ENCODE data around the gene PCDHGA4. TPM values are rescaled to one million over a fixed set of nuclear protein-coding genes. Genes with fewer than 3 reads are reported as not detected.

Gene PCDHGA4
- total RNA-seq, 2 donors from 2014 or later: 11.4 TPM

GRCh38 chr5:141351591-141351990 is 3.2 kb upstream of the PCDHGA4 start:
- TF ChIP-seq CTCF (IDR thresholded peaks at IDR 0.05): no peak
- ATAC-seq (ENCODE audit: insufficient number of reproducible peaks, low FRiP score, low read depth): no peak
- no peak for DNase-seq (ENCODE audit: low spot score)
- Histone ChIP-seq H3K4me1 (ENCODE audit: control insufficient read depth in 1 of 2, low read depth in 2 of 2) (no peaks in the 10 kb centered on the region), H3K27ac (no peak overlapping the region), H3K36me3 (no peaks in the 10 kb centered on the region), H3K27me3 (replicated peaks; ENCODE audit: insufficient read depth) (no peaks in the 10 kb centered on the region), H3K4me3 (no peak overlapping the region), H3K9me3 (peaks cover 84% of the 10 kb centered on the region)

GRCh38 chr5:141355641-141356040 is 820 bp downstream of the PCDHGA4 start:
- no peak for TF ChIP-seq CTCF (IDR thresholded peaks at IDR 0.05)
- Histone ChIP-seq H3K27ac (no peak overlapping the region), H3K4me1 (ENCODE audit: control insufficient read depth in 1 of 2, low read depth in 2 of 2) (no peaks in the 10 kb centered on the region), H3K4me3 (peak overlapping the region; percentile 59), H3K36me3 (no peaks in the 10 kb centered on the region), H3K27me3 (replicated peaks; ENCODE audit: insufficient read depth) (no peaks in the 10 kb centered on the region), H3K9me3 (peaks cover 85% of the 10 kb centered on the region)
- DNase-seq (ENCODE audit: low spot score) (no peak), ATAC-seq (ENCODE audit: insufficient number of reproducible peaks, low FRiP score, low read depth) (no peak)

- H3K9me3 ChIP-seq: peaks cover 85% of the 10 kb centered on the region
- no peaks in the 10 kb centered on the region for H3K36me3 ChIP-seq
- TF ChIP-seq CTCF (IDR thresholded peaks at IDR 0.05): no peak
- no peaks in the 10 kb centered on the region for H3K27me3 ChIP-seq (replicated peaks; ENCODE audit: insufficient read depth)
- DNase-seq (ENCODE audit: low spot score) (no peak), ATAC-seq (ENCODE audit: insufficient number of reproducible peaks, low FRiP score, low read depth) (no peak)
- no peak overlapping the region for H3K27ac ChIP-seq
- H3K4me1 ChIP-seq (ENCODE audit: control insufficient read depth in 1 of 2, low read depth in 2 of 2): no peaks in the 10 kb centered on the region
- H3K4me3 ChIP-seq: no peak overlapping the region
Observed at GRCh38 chr5:141356133-141356532, 1.3 kb downstream of the PCDHGA4 start.

GRCh38 chr5:141356950-141357349 is 2.1 kb downstream of the PCDHGA4 start:
- TF ChIP-seq CTCF (IDR thresholded peaks at IDR 0.05): no peak
- peaks cover 84% of the 10 kb centered on the region for H3K9me3 ChIP-seq
- H3K4me1 ChIP-seq (ENCODE audit: control insufficient read depth in 1 of 2, low read depth in 2 of 2): no peaks in the 10 kb centered on the region
- H3K36me3 ChIP-seq: no peaks in the 10 kb centered on the region
- no peak overlapping the region for H3K4me3 ChIP-seq
- ATAC-seq (ENCODE audit: insufficient number of reproducible peaks, low FRiP score, low read depth) (no peak), DNase-seq (ENCODE audit: low spot score) (no peak)
- H3K27ac ChIP-seq: no peak overlapping the region
- H3K27me3 ChIP-seq (replicated peaks; ENCODE audit: insufficient read depth): no peaks in the 10 kb centered on the region

- TF ChIP-seq CTCF (IDR thresholded peaks at IDR 0.05): no peak
- no peaks in the 10 kb centered on the region for H3K36me3 ChIP-seq
- H3K4me1 ChIP-seq (ENCODE audit: control insufficient read depth in 1 of 2, low read depth in 2 of 2): no peaks in the 10 kb centered on the region
- peaks cover 89% of the 10 kb centered on the region for H3K9me3 ChIP-seq
- H3K27ac ChIP-seq: no peak within 1 kb of the TSS
- H3K4me3 ChIP-seq: peak within 1 kb of the TSS; percentile 60
- DNase-seq (ENCODE audit: low spot score) (no peak), ATAC-seq (ENCODE audit: insufficient number of reproducible peaks, low FRiP score, low read depth) (no peak)
- H3K27me3 ChIP-seq (replicated peaks; ENCODE audit: insufficient read depth): no peaks in the 10 kb centered on the region
Observed at GRCh38 chr5:141359790-141360426, 5.1 kb downstream of the PCDHGA4 start, which contains the start of gene PCDHGB2. Gene PCDHGB2, plus strand, starts transcription at chr5:141359994. Its CDS starts 142 bp downstream, at chr5:141360136.

Measured in thoracic aorta (tissue), 2 donors.